ENCODE data around the gene MAP4K4. TPM values are rescaled to one million over a fixed set of nuclear protein-coding genes. Genes with fewer than 3 reads are reported as not detected.

MAP4K4 gene
- total and polyA plus RNA-seq, 2 of the 13 experiments (the other 11 are each of a cell fraction or from before 2014, with no cell fraction given): 105 to 264 TPM

DNA sequence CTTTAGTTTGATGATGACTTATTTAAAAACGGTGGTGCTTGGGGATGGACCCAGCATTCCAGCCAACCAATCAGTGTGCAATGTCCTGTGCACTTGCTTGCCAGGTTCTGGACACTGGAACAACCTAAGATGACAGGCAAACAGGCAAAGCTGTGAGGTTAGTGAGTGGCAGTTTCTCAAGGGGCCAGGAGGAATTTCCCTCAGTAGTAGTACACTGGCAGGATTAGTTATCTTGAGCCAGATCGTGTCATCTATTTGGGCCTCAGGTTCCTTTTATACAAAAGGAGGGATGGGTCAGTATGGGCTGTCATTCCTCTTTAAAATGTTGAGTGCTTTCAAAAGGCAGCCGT lies 26.6 kb downstream of the MAP4K4 start:
- peaks cover 95% of the 10 kb centered on the region for H4K20me1 ChIP-seq (ENCODE audit: insufficient read depth, low read length)
- in situ Hi-C loops (cut with HindIII; ENCODE audit: extremely low pct_ligation_motif_present, low pct_unique_long_range_greater_than_20kb) (no loop called here), intact Hi-C loops (cut with micrococcal nuclease; ENCODE audit: unreplicated experiment) (no loop called here)
- no peak for DNase-seq (ENCODE audit: low spot score)
- no peak overlapping the region for H3K4me2 ChIP-seq (ENCODE audit: low read depth, low read length)
- no peak overlapping the region for H2AFZ ChIP-seq (ENCODE audit: low read length)
- peaks cover 6 to 13% of the 10 kb centered on the region in 2 experiments; a peak in 4 of 5 replicates for H3K36me3 ChIP-seq (replicated peaks in 1 of 2; ENCODE audit: control insufficient read depth in 1 of 2, insufficient read depth in 2 of 2, low read length in 2 of 2)
- ATAC-seq: no peak
- CTCF ChIA-PET (ENCODE audit: low intra/inter-chr PET ratio, low total read pairs): no interaction called here
- H3K79me2 ChIP-seq (ENCODE audit: insufficient read depth, low read length): peaks cover 100% of the 10 kb centered on the region
- 82% methylated on average over 3 of the region's 3 CpGs for WGBS (ENCODE audit: low lambda C conversion rate)
- no peak overlapping the region for H3K27ac ChIP-seq (ENCODE audit: extremely low read length, insufficient read depth, low read length)
- BruUV-seq (replicated peaks): no TSS peak
- no peak overlapping the region for H3K9ac ChIP-seq (ENCODE audit: insufficient read depth, low read depth, low read length)
- TF ChIP-seq ZNF552 (CRISPR knock-in tag; IDR thresholded peaks at IDR 0.05; ENCODE audit: borderline replicate concordance) (no peak), ZNF138 (CRISPR knock-in tag; IDR thresholded peaks at IDR 0.05; ENCODE audit: low read depth) (no peak), CAMTA2 (CRISPR knock-in tag; IDR thresholded peaks at IDR 0.05; ENCODE audit: borderline replicate concordance) (no peak), ZNF143 (CRISPR knock-in tag; IDR thresholded peaks at IDR 0.05) (no peak), MZF1 (CRISPR knock-in tag; IDR thresholded peaks at IDR 0.05; ENCODE audit: borderline replicate concordance) (no peak), MEF2D (CRISPR knock-in tag; IDR thresholded peaks at IDR 0.05) (no peak), ZEB1 (IDR thresholded peaks at IDR 0.05; ENCODE audit: insufficient replicate concordance, low read depth) (no peak), KDM1A (CRISPR knock-in tag; IDR thresholded peaks at IDR 0.05) (no peak), RFXANK (CRISPR knock-in tag; IDR thresholded peaks at IDR 0.05) (no peak), SIN3A (IDR thresholded peaks at IDR 0.05; ENCODE audit: borderline replicate concordance, low read depth, low read length) (no peak)
- TF ChIP-seq, protein P1, sequence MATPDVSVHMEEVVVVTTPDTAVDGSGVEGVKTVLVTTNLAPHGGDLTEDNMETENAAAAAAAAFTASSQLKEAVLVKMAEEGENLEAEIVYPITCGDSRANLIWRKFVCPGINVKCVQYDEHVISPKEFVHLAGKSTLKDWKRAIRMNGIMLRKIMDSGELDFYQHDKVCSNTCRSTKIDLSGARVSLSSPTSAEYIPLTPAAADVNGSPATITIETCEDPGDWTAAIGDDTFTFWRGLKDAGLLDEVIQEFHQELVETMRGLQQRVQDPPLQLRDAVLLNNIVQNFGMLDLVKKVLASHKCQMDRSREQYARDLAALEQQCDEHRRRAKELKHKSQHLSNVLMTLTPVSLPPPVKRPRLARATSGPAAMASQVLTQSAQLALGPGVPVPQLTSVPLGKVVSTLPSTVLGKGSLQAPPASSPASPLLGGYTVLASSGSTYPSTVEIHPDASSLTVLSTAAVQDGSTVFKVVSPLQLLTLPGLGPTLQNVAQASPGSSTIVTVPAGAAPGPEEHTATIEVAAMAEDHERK (CRISPR knock-in tag; IDR thresholded peaks at IDR 0.05; ENCODE audit: low read depth): no peak
- TF ChIP-seq, protein P2, sequence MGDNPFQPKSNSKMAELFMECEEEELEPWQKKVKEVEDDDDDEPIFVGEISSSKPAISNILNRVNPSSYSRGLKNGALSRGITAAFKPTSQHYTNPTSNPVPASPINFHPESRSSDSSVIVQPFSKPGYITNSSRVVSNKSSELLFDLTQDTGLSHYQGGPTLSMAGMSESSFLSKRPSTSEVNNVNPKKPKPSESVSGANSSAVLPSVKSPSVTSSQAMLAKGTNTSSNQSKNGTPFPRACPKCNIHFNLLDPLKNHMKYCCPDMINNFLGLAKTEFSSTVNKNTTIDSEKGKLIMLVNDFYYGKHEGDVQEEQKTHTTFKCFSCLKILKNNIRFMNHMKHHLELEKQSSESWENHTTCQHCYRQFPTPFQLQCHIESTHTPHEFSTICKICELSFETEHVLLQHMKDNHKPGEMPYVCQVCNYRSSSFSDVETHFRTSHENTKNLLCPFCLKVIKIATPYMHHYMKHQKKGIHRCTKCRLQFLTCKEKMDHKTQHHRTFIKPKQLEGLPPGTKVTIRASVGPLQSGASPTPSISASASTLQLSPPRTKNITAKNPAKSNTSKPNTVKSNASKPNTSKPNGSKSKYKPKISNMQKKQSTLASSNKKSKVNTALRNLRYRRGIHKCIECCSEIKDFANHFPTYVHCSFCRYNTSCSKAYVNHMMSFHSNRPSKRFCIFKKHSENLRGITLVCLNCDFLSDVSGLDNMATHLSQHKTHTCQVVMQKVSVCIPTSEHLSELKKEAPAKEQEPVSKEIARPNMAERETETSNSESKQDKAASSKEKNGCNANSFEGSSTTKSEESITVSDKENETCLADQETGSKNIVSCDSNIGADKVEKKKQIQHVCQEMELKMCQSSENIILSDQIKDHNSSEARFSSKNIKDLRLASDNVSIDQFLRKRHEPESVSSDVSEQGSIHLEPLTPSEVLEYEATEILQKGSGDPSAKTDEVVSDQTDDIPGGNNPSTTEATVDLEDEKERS (CRISPR knock-in tag; IDR thresholded peaks at IDR 0.05): no peak
- TF ChIP-seq, protein P3, sequence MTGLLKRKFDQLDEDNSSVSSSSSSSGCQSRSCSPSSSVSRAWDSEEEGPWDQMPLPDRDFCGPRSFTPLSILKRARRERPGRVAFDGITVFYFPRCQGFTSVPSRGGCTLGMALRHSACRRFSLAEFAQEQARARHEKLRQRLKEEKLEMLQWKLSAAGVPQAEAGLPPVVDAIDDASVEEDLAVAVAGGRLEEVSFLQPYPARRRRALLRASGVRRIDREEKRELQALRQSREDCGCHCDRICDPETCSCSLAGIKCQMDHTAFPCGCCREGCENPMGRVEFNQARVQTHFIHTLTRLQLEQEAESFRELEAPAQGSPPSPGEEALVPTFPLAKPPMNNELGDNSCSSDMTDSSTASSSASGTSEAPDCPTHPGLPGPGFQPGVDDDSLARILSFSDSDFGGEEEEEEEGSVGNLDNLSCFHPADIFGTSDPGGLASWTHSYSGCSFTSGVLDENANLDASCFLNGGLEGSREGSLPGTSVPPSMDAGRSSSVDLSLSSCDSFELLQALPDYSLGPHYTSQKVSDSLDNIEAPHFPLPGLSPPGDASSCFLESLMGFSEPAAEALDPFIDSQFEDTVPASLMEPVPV (CRISPR knock-in tag; IDR thresholded peaks at IDR 0.05): no peak
- H3K4me1 ChIP-seq (ENCODE audit: insufficient read depth, low read length): peaks cover 100% of the 10 kb centered on the region
- POLR2A ChIA-PET: interaction anchor here (1.5 to 1.6 kb wide), 2 partner anchors 10 to 24 kb away, joined by 3 read pairs; no protein-coding TSS in a partner anchor
- no peaks in the 10 kb centered on the region for H3K27me3 ChIP-seq (ENCODE audit: control insufficient read depth in 1 of 2, insufficient read depth in 2 of 2, low read length in 2 of 2)
- H3K4me3 ChIP-seq (replicated peaks in 1 of 3; ENCODE audit: insufficient read depth in 1 of 3, low read depth in 2 of 3, low read length in 3 of 3): no peak overlapping the region
- FAIRE-seq: no peak
- no peaks in the 10 kb centered on the region for H3K9me3 ChIP-seq (ENCODE audit: low read length)
